Endothelial cell of umbilical vein (primary cell): ENCODE measurements around the gene CRLF1. TPM values are rescaled to one million over a fixed set of nuclear protein-coding genes. Genes with fewer than 3 reads are reported as not detected.
A peak's percentile ranks its signal among the peaks of the same experiment; 100 is the strongest.

Source experiments
- BruUV-seq: library from RNA; stranded (reverse); fragments of 400-500 nt; replicated peaks from 2 replicates; lab custom pipeline; 2021; lab: Mats Ljungman, UMichigan
- CTCF ChIA-PET: fragments of 300-600, 350-600 bp; sonication (Branson Sonifier 250); formaldehyde crosslinking; loops from one replicate; lab custom pipeline; 2021; ENCODE audit warnings: antibody characterized with exemption, inconsistent platforms; lab: Charles Lee
- POLR2A ChIA-PET: fragments of 300-600, 350-600 bp; sonication (Branson Sonifier 250); formaldehyde crosslinking; loops from one replicate; lab custom pipeline; 2021; ENCODE audit warnings: antibody characterized with exemption, inconsistent platforms; lab: Charles Lee
- DNase-seq: peaks from one replicate; pipeline ENCODE4 v3.0.0-alpha.2; 2011; ENCODE audit warnings: low read depth, low spot score
- FAIRE-seq: peaks from 2 replicates; lab custom pipeline; 2011; peaks lifted over from hg19 to GRCh38; lab: Jason Lieb, UNC
- H2AFZ ChIP-seq: 2 replicates; pipeline ENCODE4 v1.6.0; 2012; ENCODE audit warnings: low read depth, low read length, control low read depth, inconsistent platforms
- H3K27ac ChIP-seq: 2 replicates; pipeline ENCODE4 v1.5.1; 2011; ENCODE audit warnings: low read depth, mild to moderate bottlenecking, control low read depth, low read length, moderate library complexity; ENCODE audit not compliant: insufficient read depth
- H3K27me3 ChIP-seq, 2 experiments: 2 replicates each; pipeline versions ENCODE4 v1.6.0 to v1.6.1; 2011; ENCODE audit warnings: low read length in 2 of 2, mixed read lengths in 1 of 2; ENCODE audit not compliant: control insufficient read depth in 2 of 2, insufficient read depth in 2 of 2
- H3K36me3 ChIP-seq, 2 experiments: 2 replicates in 1 of 2; 3 replicates in 1 of 2; pipeline ENCODE4 v1.5.1; 2011; ENCODE audit warnings: low read length in 2 of 2, mild to moderate bottlenecking in 1 of 2, moderate library complexity in 1 of 2; ENCODE audit not compliant: control insufficient read depth in 2 of 2, insufficient read depth in 2 of 2; ENCODE audit errors: extremely low read depth in 1 of 2
- H3K4me1 ChIP-seq: 3 replicates; pipeline ENCODE4 v1.5.1; 2011; ENCODE audit warnings: mild to moderate bottlenecking, low read length; ENCODE audit not compliant: control insufficient read depth, insufficient read depth; ENCODE audit errors: extremely low read depth
- H3K4me2 ChIP-seq: 2 replicates; pipeline ENCODE4 v1.6.1; 2011; ENCODE audit warnings: low read length, control low read depth, mixed read lengths; ENCODE audit not compliant: insufficient read depth
- H3K4me3 ChIP-seq, 3 experiments: fragments of 200-600 bp in 1 of 3; sonication (generic), shearing (Covaris generic) in 1 of 3; replicated peaks in 1 of 3; 2 replicates each; pipeline ENCODE4 v1.5.1; 2011 to 2016; ENCODE audit warnings: control low read depth in 3 of 3, low read length in 3 of 3, mild to moderate bottlenecking in 2 of 3, inconsistent platforms in 1 of 3, low read depth in 1 of 3, moderate library complexity in 1 of 3; ENCODE audit not compliant: insufficient read depth in 1 of 3
- H3K79me2 ChIP-seq: 2 replicates; pipeline ENCODE4 v1.6.0; 2012; ENCODE audit warnings: low read length, inconsistent platforms; ENCODE audit not compliant: control insufficient read depth, insufficient read depth
- H3K9ac ChIP-seq: replicated peaks from 2 replicates; pipeline ENCODE3; 2011; ENCODE audit warnings: low read length, control low read depth; ENCODE audit not compliant: insufficient read depth; ENCODE audit errors: extremely low read depth
- H3K9me1 ChIP-seq: replicated peaks from 3 replicates; pipeline ENCODE4 v1.6.0; 2011; ENCODE audit warnings: mild to moderate bottlenecking, low read length; ENCODE audit not compliant: control insufficient read depth, insufficient read depth; ENCODE audit errors: extremely low read depth
- H3K9me3 ChIP-seq: replicated peaks from 2 replicates; pipeline ENCODE4 v1.5.1; 2012; ENCODE audit warnings: low read length, inconsistent platforms; ENCODE audit not compliant: control insufficient read depth, insufficient read depth
- H4K20me1 ChIP-seq: replicated peaks from 2 replicates; pipeline ENCODE3; 2011; ENCODE audit warnings: mild to moderate bottlenecking, low read length; ENCODE audit not compliant: control insufficient read depth, insufficient read depth; ENCODE audit errors: extremely low read depth
- EZH2 ChIP-seq: IDR thresholded peaks from 2 replicates; pipeline ENCODE4 v1.6.1; 2012; ENCODE audit warnings: borderline replicate concordance, low read depth, mild to moderate bottlenecking, moderate library complexity, low read length, inconsistent platforms; ENCODE audit not compliant: severe bottlenecking
- FOS ChIP-seq: IDR thresholded peaks from 2 replicates; pipeline ENCODE4 v1.6.1; 2011; ENCODE audit warnings: mild to moderate bottlenecking, low read length, moderate library complexity, borderline replicate concordance; ENCODE audit not compliant: insufficient read depth
- GATA2 ChIP-seq: IDR thresholded peaks from 2 replicates; pipeline ENCODE4 v1.7.0; 2011; ENCODE audit warnings: low read depth, mild to moderate bottlenecking, moderate library complexity, mixed read lengths, low read length; ENCODE audit not compliant: insufficient read length, insufficient read depth
- JUN ChIP-seq: IDR thresholded peaks from 2 replicates; pipeline ENCODE4 v1.6.1; 2011; ENCODE audit warnings: borderline replicate concordance, low read depth; ENCODE audit not compliant: insufficient read length, insufficient read depth
- MYC ChIP-seq: IDR thresholded peaks from one replicate; pipeline ENCODE4 v1.6.1; 2011; ENCODE audit warnings: mild to moderate bottlenecking, low read depth, low read length
- POLR2A ChIP-seq: IDR thresholded peaks from 2 replicates; pipeline ENCODE4 v1.6.1; 2012; ENCODE audit warnings: low read depth, mild to moderate bottlenecking, control low read depth, low read length
- POLR2AphosphoS5 ChIP-seq: IDR thresholded peaks from 2 replicates; pipeline ENCODE4 v1.6.1; 2012; ENCODE audit warnings: low read depth, mild to moderate bottlenecking, control low read depth, low read length, moderate library complexity; ENCODE audit not compliant: insufficient read depth
- dilution Hi-C: fragments of 300-500 bp; cut with MboI; formaldehyde crosslinking; loops from one replicate; pipeline ENCODE4 v1.15.0; 2019; ENCODE audit warnings: low sequenced_read_pairs; ENCODE audit not compliant: extremely low pct_ligation_motif_present
- intact Hi-C: fragments of 100-400 bp; cut with micrococcal nuclease; formaldehyde crosslinking; loops from one replicate; pipeline ENCODE4 v1.10.0; 2022
- polyA plus RNA-seq, 4 experiments: library from polyadenylated mRNA; depleted of rRNA in 3 of 4; stranded (reverse) in 3 of 4; unstranded in 1 of 4; fragments of >200 nt; gene quantifications; 2 replicates each; pipeline versions ENCODE4 v1.2.1 to v1.2.3, GENCODE V29; 2011 to 2012; ENCODE audit warnings: missing spikeins in 1 of 4
- total RNA-seq: library from RNA; stranded (reverse); gene quantifications from 2 replicates; pipeline ENCODE4 v1.2.3, GENCODE V29; 2021
- TF ChIP-seq, protein P1 (sequence below), 2 donors: IDR thresholded peaks; 1 replicate in 1 of 2; 2 replicates in 1 of 2; pipeline ENCODE4 v1.5.1; 2011; ENCODE audit warnings: low read length in 2 of 2, mild to moderate bottlenecking in 2 of 2, moderate library complexity in 2 of 2, control low read depth in 1 of 2, inconsistent platforms in 1 of 2, low read depth in 1 of 2; ENCODE audit not compliant: insufficient read depth in 1 of 2; ENCODE audit errors: extremely low read depth in 1 of 2
- TF ChIP-seq, protein P2 (sequence below): IDR thresholded peaks from 2 replicates; pipeline ENCODE4 v1.6.1; 2011; ENCODE audit not compliant: insufficient read depth, insufficient read length

The CRLF1 gene
- total and polyA plus RNA-seq, 2 donors (not counting 3 experiments of a cell fraction or from before 2014, with no cell fraction given) = 0.18 TPM; not detected in 1

DNA sequence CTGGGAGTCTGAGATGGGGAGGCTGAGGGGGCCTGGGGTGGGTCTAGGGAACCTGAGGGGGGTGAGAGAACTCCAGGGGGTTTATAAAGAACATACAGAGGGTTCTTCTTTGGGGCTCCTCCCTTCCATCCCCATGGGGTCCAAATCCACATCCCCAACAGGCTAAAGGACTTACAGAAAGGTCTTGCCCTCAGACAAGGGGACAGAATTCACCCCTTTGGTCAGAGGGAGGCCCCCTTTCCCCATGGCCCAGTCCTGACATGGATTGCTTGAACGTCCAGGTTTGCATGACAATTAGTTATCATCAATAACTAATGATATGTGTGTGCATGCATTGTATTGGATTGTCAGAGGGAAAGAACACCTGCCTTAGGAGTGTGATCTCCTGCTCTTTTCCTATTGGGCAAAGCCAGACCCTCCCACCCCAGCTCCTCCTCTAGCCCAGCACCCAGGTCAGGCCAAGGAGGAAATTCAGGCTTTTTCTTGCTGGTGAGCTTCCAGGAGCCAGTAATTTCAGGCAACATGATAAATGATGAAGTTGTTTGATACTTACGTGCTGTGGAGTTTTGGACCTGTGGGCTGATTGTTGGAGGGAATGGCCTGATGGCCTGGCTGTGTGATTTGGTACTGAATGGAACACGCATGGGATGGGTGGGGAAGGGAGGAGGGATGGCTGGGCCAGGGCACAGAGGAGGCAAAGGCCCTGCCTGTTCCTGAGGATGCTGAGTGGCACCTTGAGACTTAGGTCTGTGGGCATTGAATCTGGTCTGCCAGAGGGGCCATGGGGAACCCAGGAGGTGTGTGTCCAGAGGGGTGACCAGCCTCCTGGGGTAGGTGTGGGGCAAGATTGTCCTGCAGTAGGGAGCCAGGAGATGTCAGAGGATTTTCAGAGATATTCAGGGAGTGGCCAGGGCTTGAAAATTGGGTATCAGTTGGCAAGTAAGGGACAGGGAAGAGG lies 31.4 kb upstream of the CRLF1 start:
- intact Hi-C loops = loop anchor here (2.0 kb wide), 1 partner anchor 13 kb away; no protein-coding TSS in a partner anchor
- H3K27me3 ChIP-seq = no peaks in the 10 kb centered on the region
- no TSS peak for BruUV-seq
- peaks cover 4% of the 10 kb centered on the region for H3K4me1 ChIP-seq
- H3K36me3 ChIP-seq = no peaks in the 10 kb centered on the region
- no peaks in the 10 kb centered on the region for H3K9me3 ChIP-seq
- H3K4me3 ChIP-seq = peak overlapping the region in 2 of 3 experiments; percentile 60 to 67
- no peak overlapping the region for H3K9ac ChIP-seq
- H3K4me2 ChIP-seq = peak overlapping the region; percentile 80
- POLR2A ChIA-PET = no interaction called here
- TF ChIP-seq JUN (no peak), POLR2A (no peak), GATA2 (no peak), MYC (no peak), FOS (no peak), POLR2AphosphoS5 (no peak), EZH2 (no peak)
- TF ChIP-seq, protein P1, sequence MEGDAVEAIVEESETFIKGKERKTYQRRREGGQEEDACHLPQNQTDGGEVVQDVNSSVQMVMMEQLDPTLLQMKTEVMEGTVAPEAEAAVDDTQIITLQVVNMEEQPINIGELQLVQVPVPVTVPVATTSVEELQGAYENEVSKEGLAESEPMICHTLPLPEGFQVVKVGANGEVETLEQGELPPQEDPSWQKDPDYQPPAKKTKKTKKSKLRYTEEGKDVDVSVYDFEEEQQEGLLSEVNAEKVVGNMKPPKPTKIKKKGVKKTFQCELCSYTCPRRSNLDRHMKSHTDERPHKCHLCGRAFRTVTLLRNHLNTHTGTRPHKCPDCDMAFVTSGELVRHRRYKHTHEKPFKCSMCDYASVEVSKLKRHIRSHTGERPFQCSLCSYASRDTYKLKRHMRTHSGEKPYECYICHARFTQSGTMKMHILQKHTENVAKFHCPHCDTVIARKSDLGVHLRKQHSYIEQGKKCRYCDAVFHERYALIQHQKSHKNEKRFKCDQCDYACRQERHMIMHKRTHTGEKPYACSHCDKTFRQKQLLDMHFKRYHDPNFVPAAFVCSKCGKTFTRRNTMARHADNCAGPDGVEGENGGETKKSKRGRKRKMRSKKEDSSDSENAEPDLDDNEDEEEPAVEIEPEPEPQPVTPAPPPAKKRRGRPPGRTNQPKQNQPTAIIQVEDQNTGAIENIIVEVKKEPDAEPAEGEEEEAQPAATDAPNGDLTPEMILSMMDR (IDR thresholded peaks at IDR 0.05; ENCODE audit: extremely low read depth in 1 of 2, insufficient read depth in 1 of 2, low read depth in 1 of 2, low read length in 2 of 2) = no peak
- TF ChIP-seq, protein P2, sequence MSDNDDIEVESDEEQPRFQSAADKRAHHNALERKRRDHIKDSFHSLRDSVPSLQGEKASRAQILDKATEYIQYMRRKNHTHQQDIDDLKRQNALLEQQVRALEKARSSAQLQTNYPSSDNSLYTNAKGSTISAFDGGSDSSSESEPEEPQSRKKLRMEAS = no peak
- DNase-seq (no peak), FAIRE-seq (no peak)
- H2AFZ ChIP-seq = no peak overlapping the region
- dilution Hi-C loops = no loop called here
- CTCF ChIA-PET = interaction anchor here (1.6 kb wide), 1 partner anchor 11 kb away, joined by 4 read pairs; no protein-coding TSS in a partner anchor
- H4K20me1 ChIP-seq = no peaks in the 10 kb centered on the region
- no peaks in the 10 kb centered on the region for H3K79me2 ChIP-seq
- no peaks in the 10 kb centered on the region for H3K9me1 ChIP-seq
- no peak overlapping the region for H3K27ac ChIP-seq
